OCI-LY3 (cell line): ENCODE results near the gene ERVFRD-1.

ENCODE experiments used
- H2AFZ ChIP-seq: fragments of 200-600, 300-600 bp; shearing (Covaris generic); 2 replicates; pipeline ENCODE4 v1.6.0; 2014; ENCODE audit warnings: antibody characterized with exemption, low read depth, low read length
- H3K27ac ChIP-seq: fragments of 200-600, 300-600 bp; sonication (generic); 2 replicates; pipeline ENCODE4 v1.5.1; 2014; ENCODE audit warnings: mild to moderate bottlenecking, low read length, moderate library complexity, mixed read lengths
- H3K27me3 ChIP-seq: fragments of 200-600, 300-600 bp; sonication (generic); 2 replicates; pipeline ENCODE4 v1.6.1; 2014; ENCODE audit warnings: low read depth, low read length, mixed read lengths
- H3K36me3 ChIP-seq: fragments of 200-600, 300-600 bp; sonication (generic); replicated peaks from 2 replicates; pipeline ENCODE3; 2014; ENCODE audit warnings: low read depth, low read length, mixed read lengths
- H3K4me1 ChIP-seq: fragments of 300-600, 200-600 bp; sonication (generic); 2 replicates; pipeline ENCODE4 v1.6.1; 2014; ENCODE audit warnings: low read length, mixed read lengths
- H3K4me2 ChIP-seq: fragments of 200-600, 300-600 bp; sonication (generic); 2 replicates; pipeline ENCODE4 v1.6.1; 2014; ENCODE audit warnings: low read length, mixed read lengths
- H3K4me3 ChIP-seq: fragments of 300-600, 200-600 bp; sonication (generic); 2 replicates; pipeline ENCODE4 v1.5.1; 2014; ENCODE audit warnings: antibody characterized with exemption, mild to moderate bottlenecking, low read length, moderate library complexity
- H3K79me2 ChIP-seq: fragments of 300-600, 200-600 bp; shearing (Covaris generic); 2 replicates; pipeline ENCODE4 v1.6.1; 2014; ENCODE audit warnings: mild to moderate bottlenecking, low read length, mixed read lengths
- H3K9ac ChIP-seq: fragments of 300-600, 200-600 bp; shearing (Covaris generic); 2 replicates; pipeline ENCODE4 v1.6.0; 2014; ENCODE audit warnings: mild to moderate bottlenecking, low read length, moderate library complexity
- H3K9me3 ChIP-seq: fragments of 200-600, 300-600 bp; shearing (Covaris generic); 2 replicates; pipeline ENCODE4 v1.6.1; 2014; ENCODE audit warnings: low read length, mixed read lengths; ENCODE audit not compliant: insufficient read depth
- H4K20me1 ChIP-seq: fragments of 200-600, 300-600 bp; sonication (generic); 2 replicates; pipeline ENCODE4 v1.6.1; 2016; ENCODE audit warnings: low read length, mixed read lengths; ENCODE audit not compliant: insufficient read depth
- CTCF ChIP-seq: fragments of 200-600, 300-600 bp; sonication (generic); IDR thresholded peaks from 2 replicates; pipeline ENCODE4 v1.5.1; 2014; ENCODE audit warnings: antibody characterized with exemption, low read length, low read depth
- EZH2phosphoT487 ChIP-seq: fragments of 200-600 bp; shearing (Covaris generic); IDR thresholded peaks from 2 replicates; pipeline ENCODE4 v1.6.1; 2018; ENCODE audit warnings: antibody characterized with exemption, mixed run types, low read depth

The ERVFRD-1 gene

GRCh38 chr6:11098004-11098403 is 13.5 kb downstream of the ERVFRD-1 start:
- no peak overlapping the region for H2AFZ ChIP-seq
- H3K27me3 ChIP-seq, result no peaks in the 10 kb centered on the region
- no peak overlapping the region for H3K4me2 ChIP-seq
- H3K36me3 ChIP-seq, result no peaks in the 10 kb centered on the region
- TF ChIP-seq EZH2phosphoT487 (no peak), CTCF (no peak)
- no peaks in the 10 kb centered on the region for H3K9me3 ChIP-seq
- H3K9ac ChIP-seq, result no peak overlapping the region
- peaks cover 89% of the 10 kb centered on the region for H3K79me2 ChIP-seq
- H4K20me1 ChIP-seq, result peaks cover 4% of the 10 kb centered on the region; the same call in 1 of the 2 replicates
- H3K4me1 ChIP-seq, result peaks cover 5% of the 10 kb centered on the region; the same call in 1 of the 2 replicates
- H3K27ac ChIP-seq, result no peak overlapping the region
- no peak overlapping the region for H3K4me3 ChIP-seq

GRCh38 chr6:11097476-11097875 is 14.0 kb downstream of the ERVFRD-1 start:
- H3K27ac ChIP-seq, result no peak overlapping the region
- H3K4me2 ChIP-seq, result no peak overlapping the region
- H3K79me2 ChIP-seq, result peaks cover 84% of the 10 kb centered on the region
- TF ChIP-seq EZH2phosphoT487 (no peak), CTCF (no peak)
- H3K36me3 ChIP-seq, result no peaks in the 10 kb centered on the region
- H2AFZ ChIP-seq, result no peak overlapping the region
- no peaks in the 10 kb centered on the region for H3K9me3 ChIP-seq
- H3K4me1 ChIP-seq, result peaks cover 9% of the 10 kb centered on the region
- peaks cover 2% of the 10 kb centered on the region; the same call in 1 of the 2 replicates for H4K20me1 ChIP-seq
- H3K4me3 ChIP-seq, result no peak overlapping the region
- H3K27me3 ChIP-seq, result no peaks in the 10 kb centered on the region
- H3K9ac ChIP-seq, result no peak overlapping the region

- no peaks in the 10 kb centered on the region for H3K9me3 ChIP-seq
- H3K27ac ChIP-seq, result no peak overlapping the region
Observed at GRCh38 chr6:11096109-11096508, 15.4 kb downstream of the ERVFRD-1 start.

GRCh38 chr6:11094941-11095340 is 16.6 kb downstream of the ERVFRD-1 start:
- no peaks in the 10 kb centered on the region for H3K27me3 ChIP-seq
- H3K4me3 ChIP-seq, result peak overlapping the region; percentile 93
- no peak for TF ChIP-seq EZH2phosphoT487
- no peak for TF ChIP-seq CTCF
- peak overlapping the region; percentile 94 for H3K4me2 ChIP-seq
- peaks cover 9% of the 10 kb centered on the region for H3K4me1 ChIP-seq
- H3K27ac ChIP-seq, result 0 out of 2 replicates have a peak overlapping the region, but pooled peaks have one; percentile 82
- H4K20me1 ChIP-seq, result no peaks in the 10 kb centered on the region
- H3K9me3 ChIP-seq, result no peaks in the 10 kb centered on the region
- H3K79me2 ChIP-seq, result peaks cover 58% of the 10 kb centered on the region
- peak overlapping the region; percentile 93 for H3K9ac ChIP-seq
- H3K36me3 ChIP-seq, result no peaks in the 10 kb centered on the region
- H2AFZ ChIP-seq, result no peak overlapping the region

More at GRCh38 chr6:11096109-11096508, 15.4 kb downstream of the ERVFRD-1 start:
- Histone ChIP-seq H4K20me1 (no peaks in the 10 kb centered on the region), H3K27me3 (no peaks in the 10 kb centered on the region), H3K36me3 (no peaks in the 10 kb centered on the region), H3K4me2 (peak overlapping the region; percentile 94; the same call in 1 of the 2 replicates), H3K79me2 (peaks cover 70% of the 10 kb centered on the region), H3K9ac (no peak overlapping the region), H2AFZ (no peak overlapping the region), H3K4me1 (peaks cover 9% of the 10 kb centered on the region), H3K4me3 (no peak overlapping the region)
- no peak for TF ChIP-seq CTCF
- no peak for TF ChIP-seq EZH2phosphoT487
